LNCaP clone FGC (cell line): ENCODE results near the gene CEMP1.
"Not testable (repeated sequence)": the region's sequence is repeated elsewhere in the genome, so short reads cannot be mapped to it uniquely, and the experiment has no call there.

Source experiments
- DNase-seq: peaks from one replicate; pipeline ENCODE4 v3.0.0-alpha.2; 2011; ENCODE audit warnings: low read depth
- H3K4me3 ChIP-seq: 2 replicates; pipeline ENCODE4 v1.5.1; 2011; ENCODE audit warnings: mild to moderate bottlenecking, low read depth, low read length, control low read depth
- TF ChIP-seq, protein P1 (sequence below): IDR thresholded peaks from 2 replicates; pipeline ENCODE4 v1.5.1; 2012; ENCODE audit warnings: mild to moderate bottlenecking; ENCODE audit not compliant: control insufficient read depth, insufficient read depth; ENCODE audit errors: extremely low read depth

The CEMP1 gene

DNA sequence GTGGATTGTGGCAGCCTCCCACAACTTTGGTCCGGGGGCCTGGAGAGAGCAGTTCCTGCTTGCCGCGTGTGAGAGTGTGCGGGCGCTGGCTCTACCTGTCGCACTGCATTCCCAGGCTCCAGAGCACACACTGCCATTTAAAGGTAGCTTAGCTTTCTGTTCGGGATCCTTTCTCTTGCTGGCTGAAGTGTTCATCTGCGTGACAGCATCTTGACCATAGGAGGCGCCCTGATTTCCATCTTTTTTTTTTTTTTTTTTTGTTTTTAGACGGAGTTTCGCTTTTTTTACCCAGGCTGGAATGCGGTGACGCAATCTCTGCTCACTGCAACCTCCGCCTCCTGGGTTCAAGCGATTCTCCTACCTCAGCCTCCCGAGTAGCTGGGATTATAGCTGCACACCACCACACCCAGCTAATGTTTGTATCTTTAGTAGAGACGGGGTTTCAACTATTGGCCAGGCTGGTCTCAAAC, 20.2 kb upstream of the CEMP1 start:
- H3K4me3 ChIP-seq, DNase-seq: not testable (repeated sequence)
- TF ChIP-seq, protein P1, sequence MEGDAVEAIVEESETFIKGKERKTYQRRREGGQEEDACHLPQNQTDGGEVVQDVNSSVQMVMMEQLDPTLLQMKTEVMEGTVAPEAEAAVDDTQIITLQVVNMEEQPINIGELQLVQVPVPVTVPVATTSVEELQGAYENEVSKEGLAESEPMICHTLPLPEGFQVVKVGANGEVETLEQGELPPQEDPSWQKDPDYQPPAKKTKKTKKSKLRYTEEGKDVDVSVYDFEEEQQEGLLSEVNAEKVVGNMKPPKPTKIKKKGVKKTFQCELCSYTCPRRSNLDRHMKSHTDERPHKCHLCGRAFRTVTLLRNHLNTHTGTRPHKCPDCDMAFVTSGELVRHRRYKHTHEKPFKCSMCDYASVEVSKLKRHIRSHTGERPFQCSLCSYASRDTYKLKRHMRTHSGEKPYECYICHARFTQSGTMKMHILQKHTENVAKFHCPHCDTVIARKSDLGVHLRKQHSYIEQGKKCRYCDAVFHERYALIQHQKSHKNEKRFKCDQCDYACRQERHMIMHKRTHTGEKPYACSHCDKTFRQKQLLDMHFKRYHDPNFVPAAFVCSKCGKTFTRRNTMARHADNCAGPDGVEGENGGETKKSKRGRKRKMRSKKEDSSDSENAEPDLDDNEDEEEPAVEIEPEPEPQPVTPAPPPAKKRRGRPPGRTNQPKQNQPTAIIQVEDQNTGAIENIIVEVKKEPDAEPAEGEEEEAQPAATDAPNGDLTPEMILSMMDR: 0 out of 2 replicates have a peak, but pooled peaks have one; percentile 10

DNA sequence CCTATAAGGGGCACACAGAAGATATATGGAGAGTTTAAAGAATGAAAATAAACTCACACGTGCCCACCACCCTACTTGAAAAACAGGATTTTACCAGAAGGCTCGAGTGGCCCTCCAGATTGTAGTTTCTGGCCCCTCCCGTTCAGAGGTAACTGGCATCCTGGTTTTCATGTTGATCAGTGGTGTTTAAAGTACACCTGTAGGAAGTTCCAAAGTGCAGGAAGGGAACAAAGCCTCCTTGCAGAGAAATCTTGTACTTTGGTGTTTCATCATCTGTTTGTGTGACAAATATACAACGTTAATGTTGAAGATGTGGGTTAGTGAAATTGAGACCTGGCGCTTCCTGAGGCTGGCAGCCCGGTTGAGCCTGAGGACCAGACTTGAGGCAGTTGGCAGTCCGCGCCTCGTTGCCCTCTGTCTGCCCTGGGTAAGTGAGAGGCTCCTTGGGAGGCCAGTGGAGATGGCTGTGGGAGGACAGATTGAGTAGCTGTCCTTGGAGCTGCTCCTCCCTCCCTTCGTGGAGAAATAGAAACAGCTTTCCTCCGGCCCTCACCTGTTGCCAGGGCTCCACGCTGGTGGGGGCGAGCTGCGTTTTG, 19.2 kb upstream of the CEMP1 start:
- H3K4me3 ChIP-seq, DNase-seq: not testable (repeated sequence)

DNA sequence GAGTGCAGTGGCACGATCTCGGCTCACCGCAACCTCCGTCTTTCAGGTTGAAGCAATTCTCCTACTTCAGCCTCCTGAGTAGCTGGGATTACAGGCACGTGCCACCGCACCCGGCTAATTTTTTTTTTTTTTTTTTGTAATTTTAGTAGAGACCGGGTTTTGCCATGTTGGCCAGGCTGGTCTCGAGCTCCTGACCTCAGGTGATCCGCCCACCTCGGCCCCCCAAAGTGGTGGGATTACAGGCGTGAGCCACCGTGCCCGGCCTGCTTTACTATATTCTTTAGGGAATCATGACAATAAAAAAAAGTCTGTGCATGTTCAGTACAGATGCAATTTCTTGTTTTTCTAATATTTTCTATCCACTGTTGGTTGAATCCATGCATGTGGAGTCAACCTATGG, 12.6 kb upstream of the CEMP1 start:
- DNase-seq: not testable (repeated sequence)

DNA sequence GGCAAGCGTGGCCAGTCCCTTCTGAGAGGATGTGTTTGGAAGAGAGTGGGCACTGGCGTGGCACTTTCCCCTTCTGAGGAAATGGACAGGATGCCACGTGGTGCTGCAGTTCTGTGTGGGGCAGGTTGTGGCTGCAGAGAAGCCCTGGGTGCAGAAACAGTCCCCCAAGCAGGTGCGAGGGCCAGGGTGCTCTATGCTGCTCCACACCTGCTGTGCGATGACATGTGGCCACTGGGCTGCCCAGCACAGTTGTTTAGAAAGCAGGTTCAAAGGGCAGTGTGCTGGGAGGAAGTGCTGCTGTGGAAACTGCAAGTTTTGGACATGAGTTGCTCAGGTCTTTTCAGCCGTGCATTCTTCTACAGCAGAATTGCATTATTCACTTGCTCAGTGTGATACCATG, 10.2 kb upstream of the CEMP1 start:
- not testable (repeated sequence) for H3K4me3 ChIP-seq, DNase-seq

More for the DNA sequence above, 12.6 kb upstream of the CEMP1 start:
- H3K4me3 ChIP-seq: not testable (repeated sequence)

DNA sequence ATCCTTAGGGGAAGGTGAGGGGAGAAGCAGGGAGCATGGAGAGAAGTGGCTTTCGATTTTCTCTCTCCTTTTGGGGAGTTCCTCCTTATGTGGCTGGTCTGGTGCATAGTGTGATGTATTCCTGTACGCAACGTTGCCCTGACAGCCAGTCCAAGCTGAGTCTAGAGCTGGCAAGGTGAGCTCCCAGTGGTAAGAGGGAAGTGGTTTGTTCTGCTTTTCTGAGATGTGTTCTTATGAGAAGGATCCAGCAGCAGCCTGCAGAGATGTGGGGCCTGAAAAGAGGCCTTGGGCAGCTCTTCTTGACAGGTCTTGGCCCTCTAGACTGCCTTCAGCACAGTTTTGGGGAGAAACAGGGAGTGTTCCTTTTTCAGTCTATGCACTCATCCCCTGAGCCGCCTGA, 9.7 kb upstream of the CEMP1 start:
- DNase-seq, H3K4me3 ChIP-seq: not testable (repeated sequence)

DNA sequence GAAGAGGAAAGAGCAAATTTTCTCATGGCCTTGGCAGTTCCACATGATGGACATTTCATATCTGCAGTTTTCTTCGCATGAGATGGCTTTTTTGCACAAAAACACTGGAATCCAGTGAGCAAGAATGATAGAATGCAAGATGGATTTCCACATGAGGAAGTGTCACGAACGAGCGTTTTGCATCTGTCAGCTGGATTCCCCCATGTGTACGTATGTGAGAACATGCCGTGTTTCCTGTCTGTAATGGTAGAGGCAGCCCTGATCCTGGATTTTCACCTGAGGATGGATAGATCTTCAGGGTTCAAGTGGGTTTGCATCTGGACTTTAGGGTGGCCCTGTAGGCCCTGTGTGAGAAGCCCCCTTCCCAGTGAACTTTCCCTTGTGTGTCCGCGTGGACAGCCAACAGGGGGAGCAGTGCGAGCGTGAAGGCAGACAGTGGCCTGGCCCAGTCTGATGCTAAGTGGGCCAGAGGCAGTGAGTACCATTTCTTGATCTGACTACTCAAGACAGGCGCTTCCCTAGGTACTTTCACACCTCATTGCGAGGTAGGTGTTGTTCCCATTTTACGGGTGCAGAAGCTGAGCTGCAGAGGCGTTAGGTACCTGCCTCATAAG, 8.7 kb upstream of the CEMP1 start:
- TF ChIP-seq, protein P1: peak; percentile 44; the same call in 1 of the 2 replicates

DNA sequence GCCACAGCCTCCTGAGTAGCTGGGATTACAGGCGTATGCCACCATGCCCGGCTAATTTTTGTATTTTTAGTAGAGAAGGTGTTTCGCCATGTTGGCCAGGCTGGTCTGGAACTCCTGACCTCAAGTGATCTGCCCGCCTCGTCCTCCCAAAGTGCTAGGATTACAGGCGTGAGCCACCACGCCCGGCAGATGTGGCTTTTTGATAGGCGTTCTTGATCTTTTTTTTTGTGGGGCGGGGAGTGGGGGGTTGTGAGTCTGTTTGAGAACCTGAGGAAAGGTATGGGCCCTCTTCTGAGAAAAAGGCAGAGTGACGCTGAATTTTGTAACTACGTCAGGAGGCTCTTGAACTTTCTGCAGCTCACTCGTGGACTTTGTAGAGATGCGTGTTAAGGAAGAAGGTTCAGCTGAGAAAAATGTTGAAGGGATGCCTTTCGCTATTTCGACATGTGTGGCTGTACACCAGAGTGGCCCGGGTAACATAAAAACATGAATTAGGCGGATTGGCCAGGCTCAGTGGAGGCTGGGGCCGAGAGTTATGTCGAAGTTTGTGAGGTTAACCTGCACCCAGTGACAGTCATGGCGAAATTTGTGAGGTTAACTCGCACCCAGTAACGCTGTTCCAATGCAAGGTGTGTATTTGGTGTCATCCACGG, 8.1 kb upstream of the CEMP1 start:
- peak overlapping the region; percentile 58 for H3K4me3 ChIP-seq

More for the DNA sequence above, 8.7 kb upstream of the CEMP1 start:
- not testable (repeated sequence) for H3K4me3 ChIP-seq, DNase-seq

DNA sequence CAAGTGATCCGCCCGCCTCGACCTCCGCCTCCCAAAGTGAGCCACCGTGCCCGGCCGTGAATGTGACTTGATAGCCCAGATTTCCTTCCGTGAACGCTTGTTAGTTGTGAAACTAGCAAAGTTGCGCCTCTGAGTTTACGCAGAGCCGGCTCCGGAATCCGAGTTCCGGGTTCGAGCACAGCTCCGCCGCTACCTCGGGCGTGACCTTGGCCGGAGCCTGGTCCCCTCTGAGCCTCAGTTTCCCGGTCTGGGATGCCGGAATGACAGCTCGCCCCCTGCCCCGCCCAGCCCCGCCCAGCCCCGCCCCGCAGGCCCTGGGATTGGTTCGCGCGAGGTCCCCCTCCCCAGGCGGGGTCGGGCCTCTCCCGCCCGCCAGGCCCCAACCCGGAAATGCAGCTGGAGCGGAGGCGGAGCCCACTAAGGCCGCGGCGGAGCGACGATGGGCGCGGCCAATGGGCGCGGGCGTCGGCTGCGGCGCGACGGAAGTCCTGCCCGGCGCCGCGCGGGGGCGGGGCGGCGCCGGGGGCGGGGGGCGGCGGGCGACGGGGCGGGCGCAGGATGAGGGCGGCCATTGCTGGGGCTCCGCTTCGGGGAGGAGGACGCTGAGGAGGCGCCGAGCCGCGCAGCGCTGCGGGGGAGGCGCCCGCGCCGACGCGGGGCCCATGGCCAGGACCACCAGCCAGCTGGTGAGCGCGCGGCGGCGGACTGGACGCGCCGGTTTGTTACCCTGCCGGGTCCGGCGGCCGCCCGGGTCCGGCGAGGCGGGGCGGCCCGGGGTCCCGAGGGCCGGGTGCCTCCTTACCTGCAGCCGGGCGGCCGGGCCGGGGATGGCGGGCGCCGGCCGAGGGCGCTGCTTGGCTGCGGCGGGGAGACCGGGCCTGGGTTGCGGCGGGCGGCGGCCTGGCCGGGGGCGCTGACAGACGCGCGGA, 6.5 kb upstream of the CEMP1 start, which contains the start of gene PDPK1:
Gene PDPK1 (plus strand): TSS at position 571 of the 929 bp plus-strand sequence. CDS start 92 bp downstream, at position 663.
- TF ChIP-seq, protein P1: no peak
- H3K4me3 ChIP-seq: peak within 1 kb of the TSS; percentile 64
- peak; percentile 76 for DNase-seq

More for the DNA sequence above, 8.1 kb upstream of the CEMP1 start:
- DNase-seq: not testable (repeated sequence)

DNA sequence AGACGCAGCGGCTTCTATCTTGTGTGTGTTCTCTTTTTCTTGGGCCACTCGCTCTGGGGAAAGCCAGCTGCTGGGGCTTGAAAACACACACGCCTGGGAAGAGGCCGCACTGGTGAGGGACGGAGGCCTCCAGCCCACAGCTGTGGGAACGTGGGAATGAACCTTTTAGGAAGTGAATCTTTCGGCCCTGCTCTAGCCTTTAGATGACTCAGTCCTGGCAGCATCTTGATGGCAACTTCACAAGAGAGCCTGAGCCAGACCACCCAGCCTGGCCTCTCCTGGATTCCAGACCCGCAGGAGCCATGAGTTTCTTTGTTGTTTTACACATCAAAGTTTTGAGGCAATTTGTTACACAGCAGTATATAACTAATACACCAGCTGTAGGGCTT, 4.4 kb upstream of the CEMP1 start:
- no peak for DNase-seq
- no peak overlapping the region for H3K4me3 ChIP-seq
- TF ChIP-seq, protein P1: no peak

DNA sequence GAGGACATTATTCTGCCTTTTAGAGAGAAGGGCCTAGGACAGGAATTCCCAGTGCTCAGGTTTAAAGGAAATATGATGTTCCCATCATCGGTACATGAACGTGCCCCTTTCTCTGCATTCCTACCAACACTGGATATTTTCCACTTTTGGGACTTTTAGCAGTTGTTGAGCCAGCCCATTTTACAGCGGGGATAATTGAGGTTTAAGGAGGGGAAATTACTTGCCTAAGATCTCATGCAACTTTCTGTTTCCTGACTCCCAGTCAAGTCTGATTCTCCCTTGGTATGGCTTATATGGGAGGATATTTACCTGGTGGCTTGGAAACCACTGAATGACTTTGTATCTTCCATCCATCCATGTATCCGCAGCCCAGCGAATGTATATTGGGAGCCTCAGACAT, 3.1 kb upstream of the CEMP1 start:
- not testable (repeated sequence) for DNase-seq, H3K4me3 ChIP-seq
